Measurements from ENCODE around the gene TSC22D4. TPM values are rescaled to one million over a fixed set of nuclear protein-coding genes. Genes with fewer than 3 reads are reported as not detected.

The TSC22D4 gene
- total and polyA plus RNA-seq, 2 donors (not counting 3 experiments of a cell fraction or from before 2014, with no cell fraction given), result 40.1 to 84.4 TPM

DNA sequence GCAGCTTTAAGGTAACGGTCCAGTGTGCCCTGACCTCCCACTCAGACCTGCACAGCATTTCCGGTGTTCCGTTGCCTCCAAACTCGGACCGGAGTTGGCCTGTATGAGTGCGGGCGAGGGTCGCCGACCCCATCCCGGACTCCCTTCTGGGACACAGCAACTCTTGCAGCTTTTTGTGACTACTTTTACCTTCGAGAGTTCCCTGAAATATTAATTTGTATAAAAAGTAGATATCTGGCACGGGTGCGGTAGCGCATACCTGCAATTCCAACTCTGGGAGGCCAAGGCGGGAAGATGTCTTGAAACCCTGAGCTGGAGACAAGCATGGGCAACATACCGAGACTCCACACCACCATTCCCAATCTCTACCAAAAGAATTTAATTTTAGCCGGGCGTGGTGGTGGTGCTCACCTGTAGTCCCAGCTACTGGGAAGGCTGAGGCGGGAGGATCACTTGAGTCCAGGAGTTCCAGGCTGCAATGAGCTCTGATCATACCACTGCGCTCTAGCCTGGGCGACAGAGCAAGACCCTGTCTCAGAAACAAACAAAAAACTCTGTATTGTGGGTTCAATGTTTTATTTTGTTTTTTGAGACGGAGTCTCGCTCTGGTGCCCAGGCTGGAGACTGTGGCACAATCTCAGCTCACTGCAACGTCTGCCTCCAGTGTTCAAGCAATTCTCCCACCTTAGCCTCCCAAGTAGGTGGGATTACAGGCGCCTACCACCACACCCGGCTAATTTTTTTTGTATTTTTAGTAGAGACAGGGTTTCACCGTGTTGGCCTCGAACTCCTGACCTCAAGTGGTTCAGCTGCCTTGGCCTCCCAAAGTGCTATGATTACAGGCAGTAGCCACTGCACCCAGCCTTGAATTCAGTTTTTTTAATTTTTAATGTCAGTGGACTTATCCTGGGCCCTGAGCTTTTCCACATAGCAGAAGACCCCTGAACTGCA, 41.6 kb downstream of the TSC22D4 start:
- no peak overlapping the region for H3K9ac ChIP-seq (replicated peaks; ENCODE audit: extremely low read depth, insufficient read depth, low read length)
- no peaks in the 10 kb centered on the region for H4K20me1 ChIP-seq (replicated peaks; ENCODE audit: control insufficient read depth, extremely low read depth, insufficient read depth, low read length)
- peaks cover 15% of the 10 kb centered on the region for H3K4me1 ChIP-seq (ENCODE audit: control insufficient read depth, extremely low read depth, insufficient read depth, low read length)
- H3K27me3 ChIP-seq (ENCODE audit: control insufficient read depth in 2 of 2, insufficient read depth in 2 of 2, low read length in 2 of 2), result no peaks in the 10 kb centered on the region
- no TSS peak for BruUV-seq (replicated peaks)
- ChIA-PET CTCF (interaction anchor here (0.7 to 2.2 kb wide), 6 partner anchors 7 to 28 kb away, joined by 3 to 9 read pairs (median 5); partner anchors contain the start of genes MEPCE and ZCWPW1), POLR2A (interaction anchor here (0.6 to 1.7 kb wide), 6 partner anchors 7 to 390 kb away, joined by 3 to 9 read pairs (median 6); partner anchors contain the start of genes EPHB4 and ZCWPW1)
- H3K27ac ChIP-seq (ENCODE audit: insufficient read depth, low read depth, low read length), result no peak overlapping the region
- H3K4me3 ChIP-seq (replicated peaks in 1 of 3; ENCODE audit: insufficient read depth in 1 of 3, low read depth in 1 of 3, low read length in 3 of 3), result no peak overlapping the region
- intact Hi-C loops (cut with micrococcal nuclease) (loop anchor here (2.0 kb wide), 1 partner anchor 13 kb away; no protein-coding TSS in a partner anchor), dilution Hi-C loops (cut with MboI; ENCODE audit: extremely low pct_ligation_motif_present, low sequenced_read_pairs) (no loop called here)
- no peak overlapping the region for H2AFZ ChIP-seq (ENCODE audit: low read depth, low read length)
- H3K9me3 ChIP-seq (replicated peaks; ENCODE audit: control insufficient read depth, insufficient read depth, low read length), result no peaks in the 10 kb centered on the region
- TF ChIP-seq MYC (IDR thresholded peaks at IDR 0.05; ENCODE audit: low read depth, low read length) (no peak), EZH2 (IDR thresholded peaks at IDR 0.05; ENCODE audit: borderline replicate concordance, low read depth, low read length, severe bottlenecking) (no peak), FOS (IDR thresholded peaks at IDR 0.05; ENCODE audit: borderline replicate concordance, insufficient read depth, low read length) (no peak), POLR2AphosphoS5 (IDR thresholded peaks at IDR 0.05; ENCODE audit: insufficient read depth, low read depth, low read length) (no peak), POLR2A (IDR thresholded peaks at IDR 0.05; ENCODE audit: low read depth, low read length) (no peak)
- TF ChIP-seq, protein P1, sequence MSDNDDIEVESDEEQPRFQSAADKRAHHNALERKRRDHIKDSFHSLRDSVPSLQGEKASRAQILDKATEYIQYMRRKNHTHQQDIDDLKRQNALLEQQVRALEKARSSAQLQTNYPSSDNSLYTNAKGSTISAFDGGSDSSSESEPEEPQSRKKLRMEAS (IDR thresholded peaks at IDR 0.05; ENCODE audit: insufficient read depth, insufficient read length), result no peak
- DNase-seq (ENCODE audit: low read depth, low spot score), result no peak
- no peak overlapping the region for H3K4me2 ChIP-seq (ENCODE audit: insufficient read depth, low read length)
- peaks cover 24% of the 10 kb centered on the region for H3K79me2 ChIP-seq (ENCODE audit: control insufficient read depth, insufficient read depth, low read length)
- FAIRE-seq, result no peak
- H3K36me3 ChIP-seq (ENCODE audit: control insufficient read depth in 2 of 2, extremely low read depth in 1 of 2, insufficient read depth in 2 of 2, low read length in 2 of 2), result peaks cover 5 to 14% of the 10 kb centered on the region in 2 experiments
- H3K9me1 ChIP-seq (replicated peaks; ENCODE audit: control insufficient read depth, extremely low read depth, insufficient read depth, low read length), result no peaks in the 10 kb centered on the region
